ENCODE measurements around the gene GFRA1.

GFRA1 gene

DNA sequence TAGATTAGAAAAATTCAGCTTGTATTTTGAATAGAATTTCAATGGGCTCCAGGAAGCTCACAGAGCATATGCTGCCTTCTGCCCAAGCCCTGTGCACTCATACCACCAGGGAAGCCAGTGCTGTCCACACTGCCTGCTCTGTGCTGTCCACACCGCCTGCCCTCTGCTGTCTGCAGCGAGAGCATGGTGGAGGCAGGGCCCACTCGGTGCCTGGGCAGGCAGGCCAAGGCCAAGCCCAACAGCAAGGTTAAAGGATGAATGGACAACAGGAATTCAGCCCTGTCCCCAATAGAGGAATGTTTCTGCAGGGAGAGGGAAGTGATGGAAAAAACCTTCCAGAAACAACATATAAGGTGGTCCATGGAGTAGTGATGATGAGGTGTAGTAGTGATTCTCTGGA lies 146.8 kb downstream of the GFRA1 start:
- DNase-seq (ENCODE audit: low read depth), result no peak

DNA sequence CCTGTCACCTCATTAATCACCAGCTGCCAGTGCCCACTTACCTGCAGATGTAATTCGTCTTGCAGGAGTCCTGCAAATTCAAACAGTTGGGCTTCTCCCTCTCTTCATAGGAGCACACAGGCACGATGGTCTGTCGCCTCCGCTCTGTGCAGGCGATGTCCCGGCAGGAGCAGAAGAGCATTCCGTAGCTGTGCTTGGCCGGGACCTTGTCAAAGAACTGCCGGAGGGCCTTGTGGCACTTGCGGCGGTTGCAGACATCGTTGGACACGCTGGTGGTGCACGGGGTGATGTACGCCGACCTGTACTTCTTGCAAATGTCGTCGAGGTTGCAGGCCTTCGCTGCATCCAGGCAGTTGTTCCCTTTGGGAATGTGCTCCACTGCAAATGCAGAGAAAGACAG lies 147.8 kb downstream of the GFRA1 start:
- no peak for DNase-seq (ENCODE audit: low read depth)

DNA sequence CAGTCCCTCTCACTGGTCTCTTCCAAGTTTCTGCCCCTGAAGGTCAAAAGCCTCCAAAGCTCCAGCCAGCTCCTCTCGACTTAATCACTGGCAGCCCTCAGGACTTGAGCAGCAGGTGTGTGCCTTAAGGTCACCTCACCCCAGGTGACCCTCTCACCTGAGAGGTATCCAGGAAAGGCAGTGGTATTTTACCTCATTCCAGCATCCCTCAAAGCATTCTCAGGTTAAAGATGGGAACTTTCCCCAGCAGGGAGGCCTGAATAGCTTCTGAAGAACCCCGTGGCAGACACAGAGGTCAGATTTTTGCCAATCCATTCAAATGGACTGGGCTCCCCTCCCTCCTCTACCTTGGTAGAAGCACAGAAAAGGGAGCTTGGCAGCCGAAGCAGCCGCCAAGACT lies 148.2 kb downstream of the GFRA1 start:
- no peak for DNase-seq (ENCODE audit: low read depth)

DNA sequence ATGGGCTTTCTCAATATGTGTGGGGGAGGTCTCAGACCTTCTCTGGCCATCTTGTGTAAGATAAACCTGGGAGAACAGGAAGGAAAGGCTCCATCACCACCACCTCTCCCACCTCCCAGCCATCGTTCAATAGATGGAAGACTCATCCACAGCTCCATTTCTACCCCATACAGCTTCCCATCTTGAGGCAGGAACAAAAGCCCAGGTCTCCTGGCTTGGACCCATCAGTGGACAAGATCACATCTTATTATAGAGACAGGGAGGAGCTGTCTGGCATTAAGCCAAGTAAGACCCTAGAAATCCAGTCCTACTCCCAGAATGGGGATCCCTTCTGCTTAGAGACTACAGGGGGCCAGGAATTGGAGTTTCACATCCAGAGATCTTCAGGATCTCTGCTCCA lies 150.3 kb downstream of the GFRA1 start:
- DNase-seq (ENCODE audit: low read depth), result no peak

DNA sequence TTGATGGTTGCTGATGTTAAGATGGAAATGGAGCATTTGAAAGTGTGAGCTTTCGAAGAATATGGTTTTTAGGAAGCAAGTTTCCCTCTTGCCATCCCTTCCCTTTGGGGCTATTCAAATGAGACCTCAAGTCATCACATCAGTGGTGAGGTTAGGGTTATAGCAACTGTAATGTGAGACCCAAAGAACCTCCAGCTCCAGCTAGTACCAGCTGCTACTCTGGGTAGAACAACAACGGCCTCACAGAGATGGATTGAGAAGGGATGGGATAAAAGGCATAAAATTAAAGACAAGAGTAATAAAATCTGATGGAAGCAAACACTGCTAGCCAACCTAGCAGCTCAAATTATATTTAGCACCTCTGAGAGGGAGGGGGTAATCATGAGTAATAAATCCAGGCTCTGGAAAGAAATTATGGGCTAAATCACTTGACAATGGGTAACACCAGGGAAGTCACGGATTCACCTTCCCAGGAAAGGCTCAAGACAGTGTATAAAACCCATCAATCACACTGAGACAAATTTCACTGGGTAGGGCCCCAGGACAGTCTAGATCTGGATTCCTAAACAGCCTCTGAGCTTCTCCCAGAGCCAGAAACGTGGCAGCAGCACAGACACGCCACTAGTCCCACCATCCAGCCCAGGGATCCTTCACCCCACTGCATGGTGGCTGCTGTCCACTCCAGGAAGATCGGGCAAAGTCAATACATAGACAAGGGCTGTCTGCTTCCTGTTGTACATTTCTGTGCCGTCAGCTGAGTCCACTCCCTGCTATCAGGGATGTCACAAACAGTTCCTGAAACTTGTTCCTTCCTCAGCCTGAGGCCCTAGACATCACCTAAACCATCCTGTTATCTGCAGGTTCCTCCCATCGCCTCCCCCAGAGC lies 151.1 kb downstream of the GFRA1 start:
- no peak for DNase-seq (ENCODE audit: low read depth)

DNA sequence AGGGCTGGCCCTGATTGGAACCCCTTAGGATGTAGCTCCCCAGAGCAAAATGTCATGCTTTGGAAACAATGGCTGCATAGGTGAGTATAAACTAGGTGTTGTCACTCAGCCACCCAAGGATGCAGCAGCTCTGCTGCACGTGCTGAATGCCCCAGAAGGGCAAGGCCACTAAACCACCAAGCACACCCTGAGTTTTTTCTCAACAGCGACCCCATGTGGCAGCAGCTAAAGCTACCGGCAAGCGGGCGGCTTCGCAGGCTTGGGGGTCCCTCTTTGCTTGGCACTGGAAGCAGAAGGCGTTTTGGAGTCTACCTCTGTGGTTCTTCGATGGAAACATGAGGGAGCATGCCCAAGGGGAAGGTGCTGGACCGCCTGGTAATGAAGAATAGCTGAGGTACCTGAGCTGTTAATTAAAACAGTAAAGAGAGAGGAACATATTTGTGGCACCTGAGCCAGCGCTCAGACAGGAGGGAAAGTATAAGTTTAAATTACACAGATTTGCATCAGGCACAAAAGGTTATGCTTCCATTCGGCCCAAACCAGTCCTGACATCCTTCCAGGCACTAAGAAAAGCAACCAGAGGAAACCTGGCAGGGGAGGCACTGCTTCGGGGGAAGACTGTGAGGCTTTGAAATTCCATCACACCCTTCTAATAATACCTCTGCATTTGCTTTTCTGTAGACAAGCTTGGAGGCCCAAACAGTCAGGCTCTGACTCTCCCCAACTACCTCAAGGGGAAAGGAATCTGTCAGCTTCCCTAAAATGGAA lies 152.1 kb downstream of the GFRA1 start:
- DNase-seq (ENCODE audit: low read depth), result no peak

DNA sequence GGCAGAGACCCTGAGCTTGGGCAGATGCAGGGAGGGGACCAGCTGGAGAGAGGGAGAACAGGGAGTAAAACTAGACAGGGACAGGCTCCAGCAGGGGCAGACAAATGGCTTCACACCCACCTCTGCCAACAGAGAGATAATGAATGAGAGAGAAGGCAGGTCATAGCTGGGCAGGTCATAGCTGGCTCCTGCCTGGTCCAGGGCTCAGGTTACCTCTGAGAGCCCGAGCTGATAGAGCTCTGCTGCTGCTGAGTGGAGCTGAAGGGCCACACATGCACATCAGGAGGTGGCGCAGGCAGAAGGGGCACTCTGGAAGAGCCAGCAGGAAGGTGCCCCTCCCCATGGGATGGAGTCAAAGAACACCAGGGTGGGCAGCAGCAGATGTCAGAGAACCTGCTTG lies 154.2 kb downstream of the GFRA1 start:
- no peak for DNase-seq (ENCODE audit: low read depth)

DNA sequence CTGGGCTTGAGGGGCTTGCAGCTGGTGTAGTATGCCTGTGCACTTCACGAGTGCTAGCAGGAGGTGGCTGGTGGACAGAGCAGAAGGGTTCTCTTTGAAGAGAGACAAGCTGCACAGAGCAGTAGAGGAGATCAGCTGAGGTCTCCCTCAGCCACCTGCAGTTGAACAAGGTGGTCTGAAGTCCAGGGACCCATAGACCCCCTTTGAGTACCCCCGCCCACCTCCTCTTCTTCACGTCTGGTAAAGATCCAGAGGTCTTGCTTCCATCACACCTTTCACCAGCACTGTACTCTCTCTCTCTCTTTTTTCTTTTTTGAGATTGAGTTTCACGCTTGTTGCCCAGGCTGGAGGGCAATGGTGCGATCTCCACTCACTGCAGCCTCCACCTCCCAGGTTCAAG lies 157.2 kb downstream of the GFRA1 start:
- DNase-seq (ENCODE audit: low read depth), result no peak

DNA sequence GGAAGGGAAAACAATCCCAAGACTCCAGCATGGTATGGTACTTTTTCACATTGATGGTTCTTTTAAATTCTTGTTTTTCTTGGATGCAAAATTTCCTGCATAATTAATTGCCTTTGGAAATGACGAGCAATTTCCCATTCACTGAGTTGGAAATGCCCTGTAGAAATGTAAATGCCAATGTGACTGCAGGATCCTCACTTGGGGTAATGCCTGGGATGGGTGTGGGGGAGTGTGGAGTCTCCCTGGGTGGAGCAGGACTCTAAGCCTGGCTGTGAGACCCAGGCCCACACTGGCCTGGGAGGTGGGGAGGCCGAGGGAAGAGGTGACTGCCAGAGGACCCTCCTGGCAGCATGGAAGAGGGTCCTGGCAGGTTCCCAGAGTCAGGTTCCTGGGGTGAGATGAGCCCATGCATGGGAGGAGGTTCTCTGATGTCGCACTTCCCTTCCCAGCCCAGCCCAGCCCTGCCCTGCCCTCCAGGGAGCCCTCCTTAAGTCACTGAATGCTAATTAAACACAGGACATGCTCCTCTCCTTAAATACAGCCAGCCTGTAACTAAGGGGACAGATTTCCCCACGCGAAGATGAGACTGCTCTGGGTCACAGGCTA lies 157.9 kb downstream of the GFRA1 start:
- no peak for DNase-seq (ENCODE audit: low read depth)

DNA sequence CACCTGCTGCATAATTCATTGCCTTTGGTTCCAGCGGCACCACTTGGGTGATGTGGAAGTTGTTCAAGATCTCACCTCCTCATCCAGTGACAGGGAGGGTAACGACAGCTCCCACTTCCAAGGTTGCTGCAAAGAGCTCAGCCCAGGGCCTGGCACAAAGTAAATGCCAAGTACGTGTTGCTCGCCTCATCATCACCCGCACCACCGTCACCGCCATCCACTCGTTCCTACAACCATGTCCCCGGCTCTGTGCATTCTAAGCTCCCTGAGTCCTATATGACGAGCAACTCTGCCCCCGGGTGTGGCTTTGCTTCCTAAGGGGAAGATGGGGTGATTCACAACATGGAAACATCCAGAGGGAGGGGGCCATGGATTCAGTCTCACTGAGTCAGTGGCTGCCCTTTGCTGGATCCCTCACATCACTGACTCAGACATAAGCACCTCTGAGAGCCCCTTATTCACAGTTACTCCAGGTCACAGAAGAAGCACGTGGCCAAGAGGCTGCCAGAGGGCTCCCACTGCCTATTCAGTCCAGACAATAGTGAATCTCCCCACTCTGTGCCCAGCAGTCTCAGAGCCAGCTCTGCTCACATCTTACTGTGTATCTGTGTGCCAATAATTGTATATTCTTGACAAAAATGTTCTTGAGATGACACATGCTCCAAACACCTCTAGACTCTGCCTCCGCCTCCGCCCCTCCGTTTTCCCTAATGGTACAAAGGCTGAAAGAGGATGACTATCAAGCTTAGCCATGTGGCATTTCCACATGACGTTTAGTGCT lies 159.1 kb downstream of the GFRA1 start:
- DNase-seq (ENCODE audit: low read depth), result no peak

DNA sequence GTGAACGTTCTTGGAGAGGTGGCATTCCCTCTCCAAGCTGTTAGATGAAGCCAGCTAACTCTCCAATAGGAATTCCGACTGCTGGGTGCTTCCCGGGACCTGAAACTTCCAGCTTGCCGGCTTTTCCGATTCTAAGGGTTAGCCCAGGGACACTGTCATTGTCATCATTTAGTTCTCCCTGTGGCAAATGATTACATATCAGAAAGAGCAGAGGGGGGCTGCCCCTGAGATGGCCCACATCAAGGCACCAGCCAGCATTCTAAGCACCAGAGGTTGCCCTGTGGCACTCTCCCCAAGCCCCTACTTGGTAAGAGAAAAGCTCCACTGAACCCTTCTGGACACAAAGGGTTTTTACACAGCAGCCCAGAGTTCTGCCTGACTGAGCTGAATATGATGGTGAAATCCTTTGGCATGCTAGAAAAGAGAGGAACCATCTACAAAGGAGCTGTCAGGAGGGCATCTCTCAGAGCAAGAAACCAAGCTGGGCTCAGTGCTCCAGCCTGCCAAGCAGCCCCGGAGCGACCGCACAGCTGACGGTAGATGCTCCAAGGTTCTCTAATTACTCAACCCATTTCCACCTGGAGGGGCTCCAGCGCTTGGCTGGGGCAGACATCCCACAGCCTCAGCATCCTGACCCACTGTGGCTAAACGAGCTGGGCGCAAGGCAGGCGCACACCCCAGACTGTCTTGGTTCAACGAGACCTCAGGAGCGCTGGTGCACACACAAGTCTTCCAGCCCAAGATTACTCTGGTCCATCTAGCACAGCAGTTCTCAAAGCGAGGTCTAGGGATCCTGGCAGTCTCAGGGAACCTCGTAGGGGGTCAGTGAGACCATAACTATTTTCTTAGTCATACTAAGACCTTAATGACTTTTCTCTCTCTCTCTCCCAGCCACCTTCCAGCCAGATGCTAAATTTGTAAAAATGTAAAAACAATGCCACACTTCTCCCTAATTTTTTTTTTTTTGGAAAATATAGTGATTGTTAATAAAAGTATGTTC lies 160.5 kb downstream of the GFRA1 start:
- no peak for DNase-seq (ENCODE audit: low read depth)

DNA sequence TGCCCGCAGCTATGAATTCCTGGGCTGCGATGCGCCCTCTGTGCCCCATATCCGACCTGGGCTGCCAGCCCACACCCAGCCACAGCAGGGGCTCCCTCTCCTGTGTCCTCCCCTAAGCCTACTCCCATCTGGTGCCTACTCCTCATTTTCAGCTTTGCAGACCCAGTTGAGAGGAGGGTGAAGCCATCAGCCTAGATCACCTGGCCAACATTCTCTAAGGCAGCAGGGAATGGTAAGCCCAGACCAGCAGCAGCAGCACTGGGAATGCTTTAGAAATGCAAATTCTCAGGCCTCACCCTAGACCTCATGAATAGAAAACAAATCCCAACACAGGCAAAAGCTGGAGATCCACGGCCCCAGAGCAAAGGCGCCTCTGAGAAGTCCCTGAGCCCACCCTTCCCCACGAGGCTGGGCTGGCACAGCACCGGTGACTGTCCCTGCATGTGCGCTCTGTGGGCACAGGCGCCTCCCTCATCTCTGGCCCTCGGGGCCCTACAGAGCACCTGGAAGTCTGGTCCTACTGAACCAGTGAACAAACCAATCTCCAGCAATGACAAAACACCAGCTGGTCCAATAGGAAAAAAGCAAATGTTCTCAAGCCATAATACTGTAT lies 161.4 kb downstream of the GFRA1 start:
- DNase-seq (ENCODE audit: low read depth), result no peak

DNA sequence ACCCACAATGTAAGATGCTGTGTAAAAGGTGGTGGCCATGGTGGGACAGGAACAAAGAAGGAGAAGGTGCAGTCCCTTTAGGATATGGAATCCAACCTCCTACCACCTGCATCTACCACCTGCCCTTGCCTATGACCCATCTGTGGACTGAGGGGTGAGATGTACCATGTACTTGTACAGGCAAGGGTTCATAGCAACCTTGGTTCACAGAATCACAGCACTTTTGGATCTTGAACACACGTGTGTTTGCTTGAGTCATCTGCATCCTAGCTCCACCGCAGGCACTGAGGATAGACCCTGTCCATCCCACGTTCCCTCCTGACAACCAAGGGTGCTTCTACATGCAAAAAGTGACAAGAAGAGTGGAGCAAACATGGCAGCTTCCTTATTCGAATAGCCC lies 162.3 kb downstream of the GFRA1 start:
- no peak for DNase-seq (ENCODE audit: low read depth)

DNA sequence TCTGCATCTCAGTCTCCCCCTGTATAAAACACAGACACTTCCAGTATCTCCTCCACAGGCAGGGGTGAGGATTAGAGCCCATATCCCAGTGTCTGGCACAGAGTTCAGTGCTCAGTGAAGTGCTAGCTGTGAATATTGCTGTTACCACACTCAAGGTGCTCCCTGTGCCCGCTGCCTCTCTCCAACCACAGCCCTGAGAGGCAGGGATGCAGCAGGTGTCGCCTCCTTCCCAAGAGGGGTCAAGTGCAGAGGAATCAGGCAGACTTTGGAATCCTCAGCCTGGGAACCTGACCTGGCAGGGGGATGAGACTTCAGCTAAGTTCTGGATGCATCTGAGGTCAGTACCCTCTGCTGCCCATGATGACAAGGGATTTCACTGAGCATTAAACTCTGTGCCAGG lies 163.1 kb downstream of the GFRA1 start:
- no peak for DNase-seq (ENCODE audit: low read depth)

DNA sequence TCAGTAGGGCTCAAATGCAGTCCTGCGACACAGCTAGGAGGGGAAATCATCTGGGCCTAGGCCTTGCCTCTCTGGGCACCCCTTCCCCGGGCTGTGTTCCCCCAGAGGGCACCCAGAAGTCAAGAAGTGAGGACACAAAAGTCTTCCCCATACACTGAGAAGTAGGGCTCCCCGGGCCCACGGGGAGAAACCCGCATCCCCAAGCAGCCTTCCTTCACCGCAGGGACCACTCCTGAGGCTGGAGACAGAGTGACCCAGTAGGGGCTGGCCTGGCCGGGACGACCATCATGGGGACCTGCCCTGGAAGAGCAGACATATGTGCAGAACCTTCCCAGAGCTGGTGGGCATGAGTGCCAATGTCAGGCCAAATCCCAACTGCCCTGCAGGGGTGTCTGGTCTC lies 163.5 kb downstream of the GFRA1 start:
- DNase-seq (ENCODE audit: low read depth), result no peak

DNA sequence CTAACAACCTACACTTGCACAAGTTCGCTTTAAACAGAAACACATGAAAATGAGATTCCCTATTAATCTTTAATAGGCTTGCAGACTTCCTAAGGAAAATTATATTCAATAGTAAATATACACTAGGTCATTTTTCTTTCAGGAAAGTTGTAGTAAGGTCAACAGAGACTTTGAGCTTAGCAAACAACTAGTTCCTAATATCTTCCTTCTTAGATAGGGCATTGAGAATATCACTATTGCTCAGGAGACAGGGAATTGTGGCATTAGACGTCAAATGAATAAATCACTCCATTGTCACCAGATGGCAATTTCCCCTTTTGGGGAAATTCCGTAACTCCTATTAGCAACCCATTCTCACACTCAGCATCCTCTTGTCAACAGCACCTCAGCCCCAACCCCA lies 164.9 kb downstream of the GFRA1 start:
- no peak for DNase-seq (ENCODE audit: low read depth)

DNA sequence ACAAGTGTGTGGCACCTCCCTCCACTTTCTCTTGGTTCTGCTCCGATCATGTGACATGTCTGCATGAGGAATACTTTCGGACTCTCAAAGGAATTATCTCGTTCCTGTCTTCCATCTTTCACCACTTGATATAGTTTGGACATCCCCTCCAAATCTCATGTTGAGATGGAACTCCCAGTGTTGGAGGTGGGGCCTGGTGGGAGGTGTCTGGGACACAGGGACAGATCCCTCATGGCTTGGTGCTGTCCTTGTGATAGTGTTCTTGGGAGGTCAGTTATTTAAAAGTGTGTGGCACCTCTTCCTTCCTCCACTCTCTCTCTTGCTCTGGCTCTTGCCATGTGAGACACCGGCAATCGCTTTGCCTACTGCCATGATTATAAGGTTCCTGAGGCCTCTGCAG lies 166.4 kb downstream of the GFRA1 start:
- DNase-seq (ENCODE audit: low read depth), result no peak

DNA sequence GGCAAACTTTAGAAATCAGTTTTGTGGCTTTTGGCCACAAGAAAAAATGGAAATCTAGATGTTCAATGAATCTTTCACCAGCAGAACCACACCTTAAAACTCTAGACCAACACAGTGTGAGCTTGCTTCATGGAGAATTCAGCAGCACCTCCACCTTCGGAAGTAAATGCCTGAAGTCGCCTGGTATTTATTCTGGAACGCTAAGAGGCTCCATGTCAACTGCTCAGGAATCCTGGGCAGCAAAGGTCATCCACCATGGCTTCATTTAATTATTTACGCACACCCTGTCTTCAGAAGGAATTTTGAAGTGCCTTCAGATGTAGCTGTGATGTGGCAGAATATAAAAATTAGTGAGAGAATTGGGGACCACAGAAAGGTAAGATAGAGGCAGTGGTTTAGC lies 167.7 kb downstream of the GFRA1 start:
- DNase-seq (ENCODE audit: low read depth), result no peak

DNA sequence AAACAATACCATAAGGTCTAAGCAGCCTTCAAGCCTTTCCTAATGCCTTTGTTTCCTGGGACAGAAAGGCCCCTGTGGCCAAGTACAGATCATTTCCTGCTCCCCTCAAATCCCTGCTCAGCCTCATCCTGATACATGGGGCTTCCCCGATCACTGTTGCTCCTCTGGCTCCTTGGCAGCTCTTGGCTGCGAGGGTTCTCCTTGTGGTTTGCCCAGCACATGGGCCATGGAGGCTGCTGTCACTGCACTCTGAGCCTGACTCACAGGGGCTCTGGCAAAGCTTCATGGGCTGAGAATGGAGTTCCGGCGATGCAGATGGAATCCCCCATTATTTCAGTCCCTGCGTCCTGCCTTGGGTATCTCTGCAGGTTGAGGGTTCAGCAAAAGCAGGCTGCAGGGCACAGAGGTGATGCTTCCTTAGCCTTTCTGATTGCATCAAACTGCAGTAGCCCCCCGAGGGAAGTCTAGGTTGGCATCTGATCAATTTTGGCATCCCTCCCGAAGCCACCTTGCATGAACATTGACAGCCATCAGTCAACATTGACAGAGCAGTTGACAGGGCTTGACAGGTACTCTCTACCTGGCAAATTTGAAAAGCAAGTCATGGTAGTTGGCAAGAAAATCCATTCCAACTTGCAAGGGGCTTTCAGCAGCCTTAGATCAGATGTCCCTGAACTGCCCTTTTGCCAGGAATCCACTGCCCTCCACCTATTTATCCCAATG lies 168.6 kb downstream of the GFRA1 start:
- no peak for DNase-seq (ENCODE audit: low read depth)

DNA sequence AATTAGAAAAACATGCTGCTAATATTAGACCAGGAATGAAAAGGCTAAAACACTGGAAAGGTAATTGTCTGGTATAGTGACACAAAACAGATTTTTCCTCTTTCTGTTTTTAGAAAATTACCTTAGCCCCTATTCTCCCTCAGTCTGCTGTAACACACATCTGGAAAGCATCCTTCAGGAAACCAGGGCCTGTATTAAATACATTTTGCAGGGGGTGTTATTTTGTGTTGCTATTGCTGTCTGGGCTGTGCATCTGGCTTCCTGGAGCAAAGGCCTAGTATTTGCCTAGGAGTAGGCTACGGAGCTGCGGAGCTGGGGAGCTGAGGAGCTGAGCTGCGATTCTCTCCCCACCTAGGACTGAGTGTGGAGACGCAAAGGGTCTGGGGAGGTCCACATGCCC lies 169.3 kb downstream of the GFRA1 start:
- DNase-seq (ENCODE audit: low read depth), result no peak
